Renal pelvis (tissue), 4 donors: ENCODE data around the gene KMT2B. TPM values are rescaled to one million over a fixed set of nuclear protein-coding genes. Genes with fewer than 3 reads are reported as not detected.

Experiments
- DNase-seq: peaks from one replicate; pipeline ENCODE4 v3.0.0-alpha.2; 2013
- polyA plus RNA-seq, 3 donors: library from polyadenylated mRNA; unstranded; fragments of 120-200 nt; gene quantifications; one replicate each; pipeline ENCODE4 v1.2.1, GENCODE V29; 2013; ENCODE audit not compliant: insufficient read length in 3 of 3

Gene KMT2B
- polyA plus RNA-seq, 3 donors = 37.4 to 41.5 (median 37.7) TPM

DNA sequence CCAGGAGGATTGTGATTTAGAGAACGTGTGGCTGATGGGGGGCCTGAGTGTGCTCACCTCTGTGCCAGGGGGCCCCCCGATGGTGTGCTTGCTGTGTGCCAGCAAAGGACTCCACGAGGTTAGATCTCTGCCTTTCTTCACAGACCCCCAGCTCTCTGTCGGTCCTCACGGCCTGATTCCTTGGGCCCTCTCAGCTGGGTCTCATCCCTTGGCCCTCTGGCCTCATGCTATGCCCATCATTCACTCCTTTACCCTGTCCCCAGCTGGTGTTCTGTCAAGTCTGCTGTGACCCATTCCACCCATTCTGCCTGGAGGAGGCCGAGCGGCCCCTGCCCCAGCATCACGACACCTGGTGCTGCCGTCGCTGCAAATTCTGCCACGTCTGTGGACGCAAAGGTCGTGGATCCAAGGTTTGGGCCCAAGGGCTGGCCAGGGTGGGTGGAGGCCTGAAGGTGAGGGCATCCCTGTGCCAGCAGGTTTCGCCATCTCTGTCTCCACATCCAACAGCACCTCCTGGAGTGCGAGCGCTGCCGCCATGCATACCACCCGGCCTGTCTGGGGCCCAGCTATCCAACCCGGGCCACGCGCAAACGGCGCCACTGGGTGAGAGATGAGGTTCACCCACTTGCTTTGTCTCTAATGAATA, 7.5 kb downstream of the KMT2B start:
- DNase-seq = no peak

DNA sequence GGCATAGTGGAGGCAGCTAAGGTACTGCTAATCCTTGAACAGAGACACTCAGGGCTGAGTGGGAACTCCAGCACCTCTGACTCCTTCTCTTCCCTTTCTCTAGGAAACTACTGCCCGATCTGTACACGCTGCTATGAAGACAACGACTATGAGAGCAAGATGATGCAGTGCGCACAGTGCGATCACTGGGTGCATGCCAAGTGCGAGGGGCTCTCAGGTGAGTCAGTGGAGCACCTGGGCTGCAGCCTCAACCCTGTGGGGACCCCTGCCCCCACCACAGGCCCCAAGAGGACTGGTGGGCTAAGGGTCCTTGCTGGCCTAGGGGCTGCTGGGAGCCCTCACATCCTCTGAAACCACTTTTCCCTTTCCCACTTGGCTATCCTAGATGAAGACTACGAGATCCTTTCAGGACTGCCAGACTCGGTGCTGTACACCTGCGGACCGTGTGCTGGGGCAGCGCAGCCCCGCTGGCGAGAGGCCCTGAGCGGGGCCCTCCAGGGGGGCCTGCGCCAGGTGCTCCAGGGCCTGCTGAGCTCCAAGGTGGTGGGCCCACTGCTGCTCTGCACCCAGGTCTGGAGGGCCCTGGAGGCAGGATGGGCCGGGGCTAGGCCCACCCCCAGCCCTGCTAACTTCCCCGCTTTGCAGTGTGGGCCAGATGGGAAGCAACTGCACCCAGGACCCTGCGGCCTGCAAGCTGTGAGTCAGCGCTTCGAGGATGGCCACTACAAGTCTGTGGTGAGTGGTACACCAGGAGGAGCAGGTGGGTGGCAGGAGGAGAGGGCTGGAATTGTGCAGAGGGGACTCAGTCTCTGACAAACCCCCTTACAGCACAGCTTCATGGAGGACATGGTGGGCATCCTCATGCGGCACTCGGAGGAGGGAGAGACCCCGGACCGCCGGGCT, 9.5 kb downstream of the KMT2B start:
- DNase-seq = no peak

DNA sequence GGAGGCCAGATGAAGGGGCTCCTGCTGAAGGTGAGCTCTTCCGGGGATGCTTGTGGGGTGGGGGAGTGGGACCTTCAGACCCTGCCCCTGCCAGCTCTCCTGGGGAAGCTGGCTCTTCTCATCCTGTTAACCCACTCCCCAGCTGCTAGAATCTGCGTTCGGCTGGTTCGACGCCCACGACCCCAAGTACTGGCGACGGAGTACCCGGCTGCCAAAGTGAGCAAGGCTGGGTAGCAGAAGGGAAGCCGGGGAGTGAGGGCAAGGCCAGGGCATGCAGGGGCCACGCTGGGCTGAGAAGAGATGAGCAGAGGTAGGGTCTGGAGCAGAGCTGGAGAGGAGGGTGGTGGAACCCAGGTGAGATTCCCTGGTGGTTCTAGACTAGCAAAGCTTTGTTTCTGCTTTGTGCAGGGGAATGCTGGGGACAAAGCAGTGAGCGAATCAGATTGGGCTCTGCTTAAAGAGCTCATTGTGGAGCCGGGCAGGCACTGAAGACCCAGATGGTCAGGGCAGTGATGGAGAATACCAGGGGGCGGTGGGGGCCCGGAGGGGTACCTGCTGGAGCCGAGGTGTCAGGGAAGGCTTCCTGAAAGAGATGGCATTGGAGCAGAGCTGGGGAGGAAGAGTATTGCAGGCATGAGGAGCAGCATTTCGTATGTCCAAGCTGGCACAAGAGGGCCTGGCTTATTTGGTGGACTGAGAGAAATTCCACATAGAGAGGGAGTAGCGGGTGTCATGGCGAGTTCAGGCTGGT, 10.3 kb downstream of the KMT2B start:
- DNase-seq = no peak

DNA sequence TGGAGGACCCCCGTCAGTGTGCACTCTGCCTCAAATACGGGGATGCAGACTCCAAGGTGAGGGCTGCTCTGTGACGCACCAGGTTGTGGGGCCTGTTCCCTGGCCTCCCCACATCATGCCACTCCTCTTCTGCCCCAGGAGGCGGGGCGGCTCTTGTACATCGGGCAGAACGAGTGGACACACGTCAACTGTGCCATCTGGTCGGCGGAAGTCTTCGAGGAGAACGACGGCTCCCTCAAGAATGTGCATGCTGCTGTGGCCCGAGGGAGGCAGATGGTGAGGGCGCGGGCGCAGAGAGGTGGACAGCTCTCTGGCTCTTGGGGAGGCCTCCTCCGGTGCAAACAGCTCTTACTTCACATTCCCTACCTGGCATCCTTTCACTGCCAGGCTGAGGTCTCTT, 11.2 kb downstream of the KMT2B start:
- no peak for DNase-seq

DNA sequence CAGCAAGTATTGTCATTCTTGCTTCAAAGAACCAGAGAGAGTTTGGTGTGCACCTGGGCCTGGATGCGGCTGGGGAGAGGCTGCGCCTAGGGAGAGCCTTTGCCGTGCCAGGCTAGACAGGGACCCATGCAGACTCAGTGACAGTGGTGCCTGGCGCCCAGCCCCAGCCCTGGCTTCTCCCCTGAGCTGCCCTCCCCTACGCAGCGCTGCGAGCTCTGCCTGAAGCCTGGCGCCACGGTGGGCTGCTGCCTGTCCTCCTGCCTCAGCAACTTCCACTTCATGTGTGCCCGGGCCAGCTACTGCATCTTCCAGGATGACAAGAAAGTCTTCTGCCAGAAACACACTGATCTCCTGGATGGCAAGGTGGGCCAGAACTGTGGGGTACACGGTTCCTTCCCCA, 12.0 kb downstream of the KMT2B start:
- DNase-seq = no peak

DNA sequence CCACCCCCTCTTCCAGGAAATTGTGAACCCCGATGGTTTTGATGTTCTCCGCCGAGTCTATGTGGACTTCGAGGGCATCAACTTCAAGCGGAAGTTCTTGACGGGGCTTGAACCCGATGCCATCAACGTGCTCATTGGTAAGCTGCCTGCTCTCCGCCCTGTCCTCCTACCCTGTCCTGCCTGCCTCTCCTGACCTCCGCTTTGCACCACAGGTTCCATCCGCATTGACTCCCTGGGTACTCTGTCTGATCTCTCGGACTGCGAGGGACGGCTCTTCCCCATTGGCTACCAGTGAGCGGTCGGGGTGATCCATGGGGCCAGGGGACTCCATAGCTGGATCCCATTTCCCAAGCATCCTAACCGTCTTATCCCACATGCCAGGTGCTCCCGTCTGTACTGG, 12.5 kb downstream of the KMT2B start:
- DNase-seq = no peak

DNA sequence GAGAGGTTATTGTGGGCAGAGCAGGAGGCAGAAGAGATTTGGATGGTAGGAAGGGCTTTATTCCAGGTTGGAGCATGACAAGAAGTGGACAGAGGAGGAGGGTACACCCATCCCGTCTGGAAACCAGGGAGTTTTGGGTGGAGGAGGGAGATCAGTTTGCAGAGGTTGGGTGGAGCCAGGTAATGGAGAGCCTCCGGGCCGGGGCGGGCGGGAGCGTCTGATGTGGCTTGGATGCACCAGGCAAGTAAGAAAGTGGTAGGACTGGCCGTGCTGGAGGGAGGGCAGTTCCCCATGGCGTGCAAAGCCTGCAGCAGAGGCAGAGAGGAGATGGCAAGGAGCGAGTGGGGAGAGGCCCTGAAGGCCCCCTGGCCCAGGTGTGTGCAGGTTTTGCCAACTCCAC, 13.6 kb downstream of the KMT2B start:
- DNase-seq = no peak

DNA sequence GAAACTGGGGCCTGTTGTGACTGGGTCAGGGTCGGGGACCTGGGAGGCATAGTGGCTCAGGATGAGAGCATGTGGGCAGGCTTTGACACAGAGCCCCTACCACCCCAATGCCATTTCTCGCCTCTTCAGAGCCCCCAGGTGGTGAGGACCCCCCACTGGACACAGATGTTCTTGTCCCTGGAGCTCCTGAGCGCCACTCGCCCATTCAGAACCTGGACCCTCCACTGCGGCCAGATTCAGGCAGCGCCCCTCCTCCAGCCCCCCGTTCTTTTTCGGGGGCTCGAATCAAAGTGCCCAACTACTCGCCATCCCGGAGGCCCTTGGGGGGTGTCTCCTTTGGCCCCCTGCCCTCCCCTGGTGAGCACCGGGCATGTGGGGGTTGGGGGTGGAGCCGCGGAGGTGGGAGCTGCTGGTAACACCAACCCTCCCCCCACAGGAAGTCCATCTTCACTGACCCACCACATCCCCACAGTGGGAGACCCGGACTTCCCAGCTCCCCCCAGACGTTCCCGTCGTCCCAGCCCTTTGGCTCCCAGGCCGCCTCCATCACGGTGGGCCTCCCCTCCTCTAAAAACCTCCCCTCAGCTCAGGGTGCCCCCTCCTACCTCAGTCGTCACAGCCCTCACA, 14.1 kb downstream of the KMT2B start:
- DNase-seq = no peak

DNA sequence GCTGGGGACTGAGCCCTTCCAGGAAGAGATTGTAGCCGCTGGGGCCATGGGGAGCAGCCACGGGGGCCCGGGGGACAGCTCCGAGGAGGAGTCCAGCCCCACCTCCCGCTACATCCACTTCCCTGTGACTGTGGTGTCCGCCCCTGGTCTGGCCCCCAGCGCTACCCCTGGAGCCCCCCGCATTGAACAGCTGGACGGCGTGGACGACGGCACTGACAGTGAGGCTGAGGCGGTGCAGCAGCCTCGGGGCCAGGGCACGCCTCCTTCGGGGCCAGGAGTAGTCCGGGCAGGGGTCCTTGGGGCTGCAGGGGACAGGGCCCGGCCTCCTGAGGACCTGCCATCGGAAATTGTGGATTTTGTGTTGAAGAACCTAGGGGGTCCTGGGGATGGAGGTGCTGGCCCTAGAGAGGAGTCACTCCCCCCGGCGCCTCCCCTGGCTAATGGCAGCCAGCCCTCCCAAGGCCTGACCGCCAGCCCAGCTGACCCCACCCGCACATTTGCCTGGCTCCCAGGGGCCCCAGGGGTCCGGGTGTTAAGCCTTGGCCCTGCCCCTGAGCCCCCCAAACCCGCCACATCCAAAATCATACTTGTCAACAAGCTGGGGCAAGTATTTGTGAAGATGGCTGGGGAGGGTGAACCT, 14.9 kb downstream of the KMT2B start:
- no peak for DNase-seq

DNA sequence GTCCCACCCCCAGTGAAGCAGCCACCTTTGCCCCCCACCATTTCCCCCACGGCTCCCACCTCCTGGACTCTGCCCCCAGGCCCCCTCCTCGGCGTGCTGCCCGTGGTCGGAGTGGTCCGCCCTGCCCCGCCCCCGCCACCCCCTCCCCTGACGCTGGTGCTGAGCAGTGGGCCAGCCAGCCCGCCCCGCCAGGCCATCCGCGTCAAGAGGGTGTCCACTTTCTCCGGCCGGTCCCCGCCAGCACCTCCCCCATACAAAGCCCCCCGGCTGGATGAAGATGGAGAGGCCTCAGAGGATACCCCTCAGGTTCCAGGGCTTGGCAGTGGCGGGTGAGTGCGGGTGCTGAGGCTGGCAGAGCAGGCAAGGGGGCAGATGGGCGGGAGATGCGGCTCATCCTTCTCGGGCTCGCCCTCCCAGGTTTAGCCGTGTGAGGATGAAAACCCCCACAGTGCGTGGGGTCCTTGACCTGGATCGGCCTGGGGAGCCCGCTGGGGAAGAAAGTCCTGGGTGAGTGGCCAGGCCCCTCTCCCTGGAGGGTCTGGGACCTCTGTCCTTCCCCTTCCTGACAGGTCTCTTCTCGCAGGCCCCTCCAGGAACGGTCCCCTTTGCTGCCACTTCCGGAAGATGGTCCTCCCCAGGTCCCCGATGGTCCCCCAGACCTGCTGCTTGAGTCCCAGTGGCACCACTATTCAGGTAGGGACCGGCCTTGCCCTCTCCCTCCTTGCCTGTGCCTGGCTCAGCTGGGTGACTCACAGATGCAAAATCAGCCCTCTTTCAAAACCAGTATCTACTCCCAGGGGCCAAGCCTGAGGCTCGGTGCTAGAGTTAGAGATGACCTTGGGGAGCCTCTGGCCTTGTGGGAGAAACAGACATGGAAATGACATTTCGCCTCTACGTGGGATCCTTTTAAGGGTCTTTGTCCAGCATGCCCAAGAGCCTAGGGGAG, 15.7 kb downstream of the KMT2B start:
- no peak for DNase-seq

DNA sequence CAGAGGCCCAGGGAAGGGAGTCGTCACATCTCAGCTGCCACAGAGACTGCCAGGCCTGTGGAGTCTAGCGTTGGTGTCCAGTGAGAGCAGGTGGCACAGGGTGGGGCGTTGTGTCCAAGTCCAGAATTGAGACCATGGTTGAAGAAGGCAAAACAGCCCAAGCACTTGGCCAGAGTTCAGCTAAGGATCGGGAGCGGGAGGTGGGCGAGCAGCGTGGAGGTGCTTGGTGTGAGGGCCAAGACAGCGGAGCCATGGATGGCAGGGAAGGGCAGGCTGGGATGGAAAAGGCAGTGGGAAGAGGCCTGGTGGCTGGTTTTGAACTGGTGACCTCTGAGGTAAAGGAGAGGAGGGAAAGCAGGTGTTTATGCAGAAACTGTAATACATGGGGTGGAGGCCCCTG, 16.5 kb downstream of the KMT2B start:
- DNase-seq = no peak

DNA sequence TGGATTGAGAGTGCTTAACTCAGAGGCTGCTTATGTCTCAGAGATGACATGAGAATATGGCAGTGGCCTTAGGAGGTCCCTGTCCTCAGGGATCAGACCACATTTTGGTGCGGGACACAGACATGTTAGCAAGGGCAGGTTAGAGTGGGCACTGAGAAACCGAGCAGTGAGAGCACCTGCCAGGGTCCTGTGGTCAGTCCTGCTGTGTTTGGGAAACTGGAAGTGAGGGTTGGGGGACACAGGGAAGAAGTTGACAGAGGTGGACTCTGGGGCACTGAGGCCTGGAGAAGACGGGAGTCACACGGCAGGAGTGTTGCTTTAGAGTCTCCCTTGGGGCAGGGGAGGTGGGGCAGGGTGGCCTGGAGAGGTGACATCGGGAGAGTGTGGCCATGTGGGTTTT, 17.1 kb downstream of the KMT2B start:
- no peak for DNase-seq

DNA sequence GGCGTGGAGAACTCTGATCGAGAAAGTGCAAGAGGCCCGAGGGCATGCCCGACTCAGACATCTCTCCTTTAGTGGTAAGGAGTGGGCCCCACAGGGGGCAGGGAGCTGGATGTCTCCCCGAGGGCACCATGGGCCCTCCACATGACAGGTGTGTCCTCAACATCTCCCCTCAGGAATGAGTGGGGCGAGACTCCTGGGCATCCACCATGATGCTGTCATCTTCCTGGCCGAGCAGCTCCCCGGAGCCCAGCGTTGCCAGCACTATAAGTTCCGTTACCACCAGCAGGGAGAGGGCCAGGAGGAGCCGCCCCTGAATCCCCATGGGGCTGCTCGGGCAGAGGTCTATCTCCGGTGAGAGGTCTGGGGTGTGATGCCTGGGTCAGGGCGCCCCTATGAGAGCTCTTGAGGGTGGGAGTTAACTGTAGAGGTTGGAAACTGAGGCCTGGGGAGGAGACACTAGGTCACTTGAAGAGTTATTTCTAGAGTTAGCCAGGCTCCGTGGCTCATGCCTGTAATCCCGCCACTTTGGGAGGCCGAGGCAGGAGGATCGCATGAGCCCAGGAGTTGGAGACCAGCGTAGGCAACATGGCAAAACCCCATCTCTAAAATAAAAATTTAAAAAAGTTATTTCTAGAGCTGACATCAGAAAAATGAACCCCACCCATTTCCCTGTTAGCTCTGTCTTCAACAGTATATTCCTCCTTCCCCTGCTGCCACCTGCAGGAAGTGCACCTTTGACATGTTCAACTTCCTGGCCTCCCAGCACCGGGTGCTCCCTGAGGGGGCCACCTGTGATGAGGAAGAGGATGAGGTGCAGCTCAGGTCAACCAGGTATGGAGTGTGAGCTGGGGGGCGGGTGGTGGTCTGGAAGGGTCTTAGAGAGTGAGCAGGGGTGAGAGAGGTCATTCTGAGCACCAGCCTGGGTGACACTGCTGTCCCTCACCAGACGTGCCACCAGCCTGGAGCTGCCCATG, 19.4 kb downstream of the KMT2B start:
- DNase-seq = no peak

DNA sequence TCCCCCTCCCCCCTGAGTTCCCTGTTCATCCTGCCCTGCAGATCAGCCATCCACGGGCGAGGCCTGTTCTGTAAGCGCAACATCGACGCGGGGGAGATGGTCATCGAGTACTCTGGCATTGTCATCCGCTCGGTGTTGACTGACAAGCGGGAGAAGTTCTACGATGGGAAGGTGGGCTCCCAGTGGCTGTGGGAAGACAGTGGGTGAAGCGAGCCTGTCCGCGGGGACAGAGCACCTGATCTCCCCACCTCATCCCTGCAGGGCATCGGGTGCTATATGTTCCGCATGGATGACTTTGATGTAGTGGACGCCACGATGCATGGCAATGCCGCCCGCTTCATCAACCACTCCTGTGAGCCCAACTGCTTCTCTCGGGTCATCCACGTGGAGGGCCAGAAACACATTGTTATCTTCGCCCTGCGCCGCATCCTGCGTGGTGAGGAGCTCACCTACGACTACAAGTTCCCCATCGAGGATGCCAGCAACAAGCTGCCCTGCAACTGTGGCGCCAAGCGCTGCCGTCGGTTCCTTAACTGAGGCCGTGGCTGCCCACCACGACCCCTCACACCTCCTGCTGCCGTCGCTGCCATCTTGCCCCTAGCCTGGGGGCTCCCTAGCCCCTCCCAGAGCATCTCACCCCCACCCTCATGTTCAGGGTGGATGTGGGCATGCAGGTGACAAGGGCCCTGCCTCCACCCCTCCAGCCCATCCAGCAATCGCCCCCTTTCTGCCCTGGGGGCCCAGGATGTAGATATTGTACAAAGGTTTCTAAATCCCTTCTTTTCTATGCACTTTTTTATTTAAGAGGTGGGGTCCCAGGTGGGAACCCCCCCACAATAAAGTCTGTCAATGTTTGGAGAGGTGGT, 20.5 kb downstream of the KMT2B start:
- DNase-seq = no peak

DNA sequence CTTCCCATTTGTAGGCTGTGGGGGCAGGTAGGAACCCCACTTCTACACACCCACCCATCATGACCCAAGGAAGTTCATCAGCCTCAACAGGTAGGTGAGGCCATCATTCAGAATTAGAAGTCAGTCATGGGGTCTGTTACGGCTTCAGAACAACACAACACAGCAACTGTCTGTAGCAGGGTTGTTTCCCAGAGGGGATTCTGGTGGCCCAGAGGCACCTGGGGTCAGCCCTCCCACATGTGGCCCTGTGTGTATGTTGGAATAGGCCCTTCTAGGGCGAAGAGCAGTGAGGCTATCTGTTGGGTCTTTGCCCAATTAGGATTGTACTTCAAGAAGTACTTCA, 21.1 kb downstream of the KMT2B start:
- no peak for DNase-seq

DNA sequence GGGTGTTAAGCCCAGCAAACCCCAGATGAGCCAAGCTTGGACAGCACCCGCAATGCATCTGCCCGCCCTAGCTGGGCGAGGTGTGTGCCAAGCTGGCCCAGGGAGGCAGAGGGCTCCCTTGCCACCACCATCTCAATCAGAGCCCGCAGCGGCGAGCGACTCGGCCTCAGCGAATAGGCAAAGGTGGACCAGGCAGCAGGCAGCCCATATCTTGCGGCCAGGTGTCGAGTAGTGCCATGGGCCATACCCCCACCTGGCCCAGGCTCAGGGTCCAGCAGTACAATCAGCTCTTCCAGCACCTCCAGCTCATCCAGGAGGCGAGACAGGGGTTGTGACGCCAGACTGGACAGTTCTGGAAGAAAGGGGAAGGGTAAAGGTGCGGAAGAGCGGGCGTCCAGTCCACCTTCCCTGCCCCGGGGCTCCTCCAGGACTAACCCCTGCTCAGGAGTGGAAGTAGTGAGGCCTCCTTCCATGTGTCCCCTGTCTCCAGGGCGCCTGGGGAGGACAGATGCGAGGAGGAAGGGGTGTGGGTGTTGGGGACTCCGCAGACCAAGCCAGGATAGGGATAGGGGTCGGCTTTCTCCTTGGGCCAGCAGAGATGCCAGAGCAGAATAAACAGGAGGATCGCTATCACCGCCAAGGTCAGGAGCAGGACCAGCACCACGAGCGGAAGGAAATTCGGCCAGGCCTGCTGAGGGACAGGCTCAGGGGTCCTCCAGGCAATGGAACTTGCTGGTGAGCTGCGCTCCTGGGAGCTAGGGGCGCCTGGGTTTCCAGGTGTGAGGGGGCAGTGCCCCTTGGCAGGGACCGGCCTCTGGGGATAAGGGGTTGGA, 21.7 kb downstream of the KMT2B start:
- DNase-seq = no peak

DNA sequence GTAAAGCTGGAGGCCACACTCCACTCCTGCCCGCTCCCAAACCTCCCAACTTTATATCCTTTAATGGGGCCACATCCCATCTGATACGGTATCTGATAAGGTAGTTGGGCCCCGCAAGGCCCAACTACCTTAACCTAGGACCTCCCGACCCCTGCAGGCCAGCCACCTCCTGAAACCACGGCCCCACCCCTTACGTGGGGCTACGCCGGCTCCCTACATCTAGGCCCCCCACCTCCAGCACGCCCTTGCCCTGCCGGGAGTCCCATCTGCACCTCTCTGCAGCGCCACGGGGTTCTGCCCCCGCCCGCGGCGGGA, 22.3 kb downstream of the KMT2B start:
- no peak for DNase-seq
